ENCODE measurements around the gene CISTR.

CISTR gene

GRCh38 chr12:53717319-53717718 is 34.5 kb downstream of the CISTR start:
- no peak for TF ChIP-seq CTCF (IDR thresholded peaks at IDR 0.05; ENCODE audit: low read depth, low read length)
- no peak overlapping the region for H3K4me3 ChIP-seq (ENCODE audit: low read depth, low read length)
- no peak for DNase-seq (ENCODE audit: low read depth, low spot score)
- in situ Hi-C loops (cut with HindIII; ENCODE audit: low sequenced_read_pairs) = no loop called here

GRCh38 chr12:53714004-53714403 is 37.8 kb downstream of the CISTR start:
- no peak for DNase-seq (ENCODE audit: low read depth, low spot score)
- no peak overlapping the region for H3K4me3 ChIP-seq (ENCODE audit: low read depth, low read length)
- in situ Hi-C loops (cut with HindIII; ENCODE audit: low sequenced_read_pairs) = no loop called here
- no peak for TF ChIP-seq CTCF (IDR thresholded peaks at IDR 0.05; ENCODE audit: low read depth, low read length)

- in situ Hi-C loops (cut with HindIII; ENCODE audit: low sequenced_read_pairs) = no loop called here
- no peak for TF ChIP-seq CTCF (IDR thresholded peaks at IDR 0.05; ENCODE audit: low read depth, low read length)
- no peak for DNase-seq (ENCODE audit: low read depth, low spot score)
- no peak overlapping the region for H3K4me3 ChIP-seq (ENCODE audit: low read depth, low read length)
Measured at GRCh38 chr12:53713516-53713915, 38.3 kb downstream of the CISTR start.

- DNase-seq (ENCODE audit: low read depth, low spot score) = no peak
- in situ Hi-C loops (cut with HindIII; ENCODE audit: low sequenced_read_pairs) = no loop called here
- TF ChIP-seq CTCF (IDR thresholded peaks at IDR 0.05; ENCODE audit: low read depth, low read length) = no peak
Measured at GRCh38 chr12:53712059-53712643, 39.6 kb downstream of the CISTR start.

GRCh38 chr12:53710091-53710490 is 41.7 kb downstream of the CISTR start:
- no peak for DNase-seq (ENCODE audit: low read depth, low spot score)
- in situ Hi-C loops (cut with HindIII; ENCODE audit: low sequenced_read_pairs) = no loop called here
- TF ChIP-seq CTCF (IDR thresholded peaks at IDR 0.05; ENCODE audit: low read depth, low read length) = no peak
- H3K4me3 ChIP-seq (ENCODE audit: low read depth, low read length) = no peak overlapping the region

More at GRCh38 chr12:53712059-53712643, 39.6 kb downstream of the CISTR start:
- no peak overlapping the region for H3K4me3 ChIP-seq (ENCODE audit: low read depth, low read length)

GRCh38 chr12:53709671-53710070 is 42.1 kb downstream of the CISTR start:
- in situ Hi-C loops (cut with HindIII; ENCODE audit: low sequenced_read_pairs) = no loop called here
- no peak for DNase-seq (ENCODE audit: low read depth, low spot score)
- no peak for TF ChIP-seq CTCF (IDR thresholded peaks at IDR 0.05; ENCODE audit: low read depth, low read length)
- H3K4me3 ChIP-seq (ENCODE audit: low read depth, low read length) = no peak overlapping the region

- H3K4me3 ChIP-seq (ENCODE audit: low read depth, low read length) = no peak overlapping the region
- DNase-seq (ENCODE audit: low read depth, low spot score) = no peak
- in situ Hi-C loops (cut with HindIII; ENCODE audit: low sequenced_read_pairs) = no loop called here
- no peak for TF ChIP-seq CTCF (IDR thresholded peaks at IDR 0.05; ENCODE audit: low read depth, low read length)
Measured at GRCh38 chr12:53706080-53706479, 45.7 kb downstream of the CISTR start.
